Endometrial microvascular endothelial cells (primary cell): ENCODE measurements around the gene OR2A42. TPM values are rescaled to one million over a fixed set of nuclear protein-coding genes. Genes with fewer than 3 reads are reported as not detected.
"Not testable (repeated sequence)": the region's sequence is repeated elsewhere in the genome, so short reads cannot be mapped to it uniquely, and the experiment has no call there.

ENCODE experiments used
- in situ Hi-C: cut with HindIII; loops from 2 replicates; pipeline ENCODE4 v1.10.0; 2017; ENCODE audit warnings: low sequenced_read_pairs, low pct_unique_long_range_greater_than_20kb; ENCODE audit errors: inconsistent ontology term
- total RNA-seq: library from RNA; depleted of rRNA; stranded (reverse); fragments of >200 nt; gene quantifications from one replicate; pipeline ENCODE4 v1.2.3, GENCODE V29; 2015; ENCODE audit errors: inconsistent ontology term

OR2A42 gene
- total RNA-seq, 1 donor from 2014 or later = not detected

- in situ Hi-C loops = not testable (repeated sequence)
Measured at GRCh38 chr7:144228810-144229209, 10.6 kb downstream of the OR2A42 start.

DNA sequence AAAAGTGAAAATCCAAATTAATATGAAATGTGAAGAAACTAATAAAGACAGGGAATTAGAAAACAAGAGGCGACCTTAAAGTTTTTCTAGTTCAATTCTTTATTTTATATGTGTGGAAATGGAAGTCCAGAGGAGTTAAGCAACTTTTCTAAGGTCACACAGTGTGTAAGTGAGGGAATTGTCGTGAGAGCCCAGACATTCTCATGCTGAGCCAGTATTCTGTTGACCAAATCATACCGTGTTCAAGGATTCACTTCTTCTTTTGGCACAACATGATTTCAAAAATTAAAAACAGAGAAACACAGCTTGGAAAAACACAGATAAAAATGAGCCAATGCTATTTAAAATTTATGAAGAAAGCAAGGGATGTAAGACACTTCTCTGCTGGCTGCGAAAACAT, 12.5 kb downstream of the OR2A42 start:
- in situ Hi-C loops = not testable (repeated sequence)

DNA sequence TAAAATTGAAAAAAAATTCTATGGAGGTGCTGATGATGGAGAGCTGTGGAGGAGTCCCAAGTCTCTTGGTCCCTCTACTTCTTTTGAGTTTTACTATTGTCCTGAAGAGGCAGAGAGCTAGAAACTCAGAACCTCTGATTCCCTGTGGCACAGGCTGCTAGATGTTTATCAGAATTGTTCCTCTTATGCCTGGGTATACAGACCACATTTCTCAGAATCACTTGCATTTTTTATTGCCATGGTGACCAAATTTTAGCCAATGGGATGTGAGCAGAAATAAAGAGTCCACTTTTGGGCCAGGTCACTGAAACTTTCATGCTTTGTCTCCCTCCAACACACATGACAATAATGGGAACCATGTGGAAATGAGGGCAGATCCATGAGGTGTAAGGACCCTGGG, 15.7 kb downstream of the OR2A42 start:
- in situ Hi-C loops = not testable (repeated sequence)

- in situ Hi-C loops = not testable (repeated sequence)
Measured at GRCh38 chr7:144220531-144220930, 18.9 kb downstream of the OR2A42 start.

DNA sequence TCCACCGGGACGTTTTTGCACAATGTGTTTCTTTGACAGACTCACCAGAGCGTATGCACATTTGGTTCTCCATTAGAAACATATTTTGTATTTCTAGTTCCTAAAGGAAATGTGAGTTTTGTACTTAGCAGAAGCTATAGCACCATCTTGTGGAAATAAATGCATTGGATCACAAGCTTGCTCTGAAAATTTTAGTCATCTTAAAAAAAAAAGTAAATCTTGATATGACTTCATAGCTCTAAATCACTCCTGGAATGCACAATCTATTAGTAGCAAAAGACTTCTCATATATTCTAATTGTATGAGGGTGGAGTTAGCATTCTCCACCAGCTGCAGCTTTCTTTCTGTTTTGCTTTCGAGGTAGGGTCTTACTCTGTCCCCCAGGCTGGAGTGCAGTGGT, 20.3 kb downstream of the OR2A42 start:
- in situ Hi-C loops = not testable (repeated sequence)

DNA sequence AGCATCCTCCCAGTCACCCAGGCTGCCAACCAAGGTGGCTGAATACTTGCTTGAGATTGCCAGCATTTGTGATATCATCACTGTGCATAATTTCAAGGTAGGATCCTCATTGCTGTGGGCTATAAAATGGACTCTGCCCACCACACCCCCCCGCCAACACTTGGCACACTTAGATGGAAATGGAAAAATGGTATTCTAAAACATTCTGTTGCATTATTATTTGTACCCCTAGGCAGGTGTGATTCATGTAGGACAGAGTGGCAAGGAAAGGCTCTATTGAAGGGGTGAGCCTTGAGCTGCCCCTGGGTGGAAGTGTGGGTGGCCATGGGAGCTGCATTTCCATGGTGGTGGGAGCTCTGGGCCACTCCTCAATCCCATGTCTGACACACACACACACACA, 20.8 kb downstream of the OR2A42 start:
- in situ Hi-C loops = not testable (repeated sequence)

DNA sequence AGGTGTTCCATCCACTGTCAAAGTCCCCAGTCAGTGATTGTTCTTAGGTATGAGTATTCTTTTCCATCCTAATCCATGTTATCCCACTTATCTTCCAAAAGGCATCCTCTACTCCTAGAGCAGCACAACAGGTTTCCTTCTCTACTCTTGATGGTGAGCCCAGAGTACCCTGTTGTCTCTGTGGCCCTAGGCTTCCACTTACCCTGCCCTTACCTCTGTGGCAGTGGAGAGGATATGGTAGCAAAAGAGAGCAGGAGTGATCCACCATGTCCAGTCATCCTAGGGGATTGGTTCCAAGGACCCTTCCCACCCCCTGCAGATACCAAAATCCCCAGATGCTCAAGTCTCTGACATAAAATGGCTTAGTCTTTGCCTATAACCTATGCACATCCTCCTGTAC, 22.2 kb downstream of the OR2A42 start:
- in situ Hi-C loops = not testable (repeated sequence)

DNA sequence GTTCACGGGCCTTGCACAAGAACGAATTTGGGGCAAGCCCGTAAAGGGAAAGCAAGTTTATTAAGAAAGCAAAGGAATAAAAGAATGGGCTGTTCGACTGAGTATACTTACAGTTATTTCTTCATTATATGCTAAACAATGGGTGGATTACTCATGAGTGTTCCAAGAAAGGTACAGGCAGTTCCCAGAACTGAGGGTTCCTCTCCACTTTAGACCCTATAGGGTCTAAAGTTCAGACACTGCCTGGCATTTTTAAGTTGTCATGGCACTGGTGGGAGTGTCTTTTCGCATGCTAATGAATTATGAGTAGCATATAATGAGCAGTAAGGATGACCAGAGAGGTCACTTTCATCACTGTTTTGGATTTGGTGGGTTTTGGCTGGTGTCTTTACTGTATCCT, 34.1 kb downstream of the OR2A42 start:
- in situ Hi-C loops = not testable (repeated sequence)

DNA sequence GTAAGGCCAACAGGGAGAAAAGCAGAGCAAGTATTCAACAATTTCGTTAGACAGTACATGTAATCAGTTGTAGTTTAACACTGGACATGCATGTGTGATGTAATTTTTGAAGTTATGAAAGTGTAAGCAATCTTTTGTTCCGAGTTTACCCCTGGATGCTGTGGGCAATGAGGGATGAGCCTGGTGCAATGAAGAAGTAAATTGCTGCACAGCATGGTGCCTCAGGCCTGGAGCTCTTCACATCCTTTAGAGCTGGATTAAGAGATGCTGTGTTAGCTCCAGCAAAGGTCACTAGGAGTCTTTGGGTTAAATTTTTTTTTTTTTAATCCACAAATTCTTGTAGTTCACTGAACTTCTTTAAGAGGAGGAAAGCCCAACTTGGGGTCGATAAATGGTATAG, 36.3 kb downstream of the OR2A42 start:
- in situ Hi-C loops = not testable (repeated sequence)

DNA sequence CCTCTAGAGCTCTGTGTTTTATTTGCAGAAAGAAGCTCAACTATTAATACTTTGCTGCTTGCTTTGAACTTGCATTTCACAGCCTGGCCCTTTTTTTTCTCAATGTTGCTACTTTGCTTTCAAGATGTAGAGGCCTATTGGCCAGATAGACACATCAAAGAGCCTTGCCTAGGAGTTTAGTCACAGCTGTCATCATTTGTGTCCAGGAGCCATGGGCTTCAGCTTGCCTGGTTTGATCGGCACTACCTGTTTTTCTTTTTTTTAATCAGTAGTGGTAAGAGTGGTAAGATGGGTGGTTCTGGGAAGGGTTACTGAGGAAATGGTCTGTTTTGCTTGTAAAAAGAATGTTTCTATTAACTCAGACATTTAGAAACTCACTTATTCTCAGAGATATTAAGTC, 37.4 kb downstream of the OR2A42 start:
- in situ Hi-C loops = not testable (repeated sequence)

- in situ Hi-C loops = not testable (repeated sequence)
Measured at GRCh38 chr7:144198934-144199333, 40.5 kb downstream of the OR2A42 start.

DNA sequence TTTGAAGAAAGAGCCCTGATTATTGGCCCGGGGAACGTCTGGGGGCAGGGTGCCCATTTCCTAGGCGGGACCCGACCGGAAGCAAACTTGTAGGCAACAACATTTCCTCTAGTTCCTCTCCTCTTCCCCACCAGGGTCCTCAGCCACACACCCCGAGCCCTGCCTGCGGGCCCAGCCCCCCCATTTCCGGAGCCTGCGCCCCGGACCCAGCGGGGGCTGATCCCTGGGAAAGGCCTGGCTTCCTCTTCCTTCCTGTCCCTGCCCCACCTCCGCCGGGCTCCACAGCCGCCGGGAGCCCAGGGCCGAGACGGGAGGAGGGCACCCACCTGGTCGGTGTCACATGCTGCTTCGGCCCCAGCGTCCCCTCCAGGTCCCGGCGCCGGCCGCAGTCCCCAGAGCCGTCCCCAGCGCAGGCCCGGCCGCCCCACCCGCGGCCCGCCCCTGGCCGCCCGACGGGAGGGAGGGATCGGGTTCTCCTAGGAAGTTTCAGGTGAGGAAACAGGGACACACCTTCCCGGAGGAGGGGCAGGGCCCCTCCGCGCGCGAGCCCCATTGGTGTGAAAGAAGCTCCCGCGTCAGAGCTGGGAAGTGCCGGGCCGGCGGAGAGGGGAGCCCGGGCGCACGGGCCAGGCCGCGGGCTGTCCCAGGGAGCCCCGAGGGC, 44.1 kb downstream of the OR2A42 start, which contains the start of gene ARHGEF35:
TSS of gene ARHGEF35 (minus strand) at position 622 of the 661 bp plus-strand sequence. CDS start 7,450 bp downstream, outside the sequence.
- in situ Hi-C loops = not testable (repeated sequence)

- in situ Hi-C loops = not testable (repeated sequence)
Measured at GRCh38 chr7:144194453-144194852, 45.0 kb downstream of the OR2A42 start.

GRCh38 chr7:144193782-144194181, 45.6 kb downstream of the OR2A42 start:
- in situ Hi-C loops = not testable (repeated sequence)

DNA sequence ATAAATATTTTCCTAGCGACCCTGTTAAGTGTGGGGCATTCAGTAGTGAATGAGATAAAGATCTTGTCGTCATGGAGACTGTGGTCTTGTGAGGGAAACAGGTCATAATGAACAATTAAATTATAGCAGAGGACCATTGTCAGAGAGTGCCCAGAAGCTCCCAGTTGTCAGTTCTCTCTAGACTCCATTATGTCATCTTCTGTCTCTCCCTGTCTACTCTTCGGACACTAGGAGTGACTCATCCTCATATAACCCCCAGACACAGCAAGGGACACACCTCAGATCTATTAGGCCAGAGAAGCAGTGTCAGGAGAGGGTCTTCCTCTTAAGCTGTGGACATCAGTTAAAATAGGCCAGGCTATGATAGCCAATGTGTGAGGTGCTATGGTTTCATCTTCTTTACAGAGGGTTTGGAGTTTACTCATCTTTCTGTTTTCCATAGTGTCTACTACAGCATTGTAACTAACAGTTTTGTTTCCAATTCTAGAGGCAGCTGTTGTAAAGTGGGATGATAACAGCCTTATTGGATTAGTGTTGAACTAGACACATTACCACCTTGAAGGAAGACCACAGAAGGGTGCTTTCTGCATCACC, 50.7 kb downstream of the OR2A42 start:
- in situ Hi-C loops = not testable (repeated sequence)

- in situ Hi-C loops = not testable (repeated sequence)
Measured at GRCh38 chr7:144187848-144188247, 51.6 kb downstream of the OR2A42 start.

DNA sequence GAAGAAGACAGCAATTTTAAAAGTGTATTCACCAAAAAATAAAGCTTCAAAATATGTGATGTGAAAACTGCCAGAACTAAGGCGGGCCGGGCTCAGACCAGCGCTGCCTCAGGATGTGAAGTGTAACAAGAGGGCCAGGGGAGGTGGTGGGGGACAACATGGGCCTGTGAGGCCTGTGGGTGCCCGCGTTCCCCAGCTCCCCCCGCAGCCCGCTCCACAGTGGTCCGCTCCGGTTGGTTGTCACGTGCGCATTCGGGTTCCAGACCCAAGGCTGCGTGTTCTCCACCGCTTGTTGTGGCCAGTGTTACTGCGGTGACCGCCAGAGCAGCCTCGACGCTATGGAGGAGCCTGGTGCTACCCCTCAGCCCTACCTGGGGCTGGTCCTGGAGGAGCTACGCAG, 56.2 kb downstream of the OR2A42 start, which contains the start of gene CTAGE4:
TSS of gene CTAGE4 (plus strand) at position 301 of the 400 bp plus-strand sequence. CDS start at position 339, 38 bp downstream.
- in situ Hi-C loops = not testable (repeated sequence)

- in situ Hi-C loops = not testable (repeated sequence)
Measured at GRCh38 chr7:144179165-144179479, 60.3 kb downstream of the OR2A42 start.

GRCh38 chr7:144178380-144179164, 60.8 kb downstream of the OR2A42 start:
- in situ Hi-C loops = not testable (repeated sequence)
